ENCODE data around the gene HEMK1.

- TF ChIP-seq CTCF (IDR thresholded peaks at IDR 0.05; ENCODE audit: extremely low read depth in 1 of 2, insufficient read depth in 1 of 2, low read depth in 1 of 2, low read length in 2 of 2) (no peak), POLR2A (IDR thresholded peaks at IDR 0.05; ENCODE audit: low read depth, low read length) (no peak), MAX (IDR thresholded peaks at IDR 0.05; ENCODE audit: insufficient read depth, insufficient read length) (no peak), GATA2 (IDR thresholded peaks at IDR 0.05; ENCODE audit: insufficient read depth, insufficient read length, low read depth, low read length) (no peak)
Measured at GRCh38 chr3:50609071-50609762, 39.9 kb downstream of the HEMK1 start.
